HG03066 (cell line): ENCODE data around the gene DGCR6.
"Not testable (repeated sequence)": the region's sequence is repeated elsewhere in the genome, so short reads cannot be mapped to it uniquely, and the experiment has no call there.

Experiments used
- ATAC-seq: cut with Tn5 transposase; IDR thresholded peaks from one replicate; pipeline ENCODE4 v1.9.1; 2021; ENCODE audit warnings: low read depth; ENCODE audit not compliant: unreplicated experiment

DGCR6 gene

DNA sequence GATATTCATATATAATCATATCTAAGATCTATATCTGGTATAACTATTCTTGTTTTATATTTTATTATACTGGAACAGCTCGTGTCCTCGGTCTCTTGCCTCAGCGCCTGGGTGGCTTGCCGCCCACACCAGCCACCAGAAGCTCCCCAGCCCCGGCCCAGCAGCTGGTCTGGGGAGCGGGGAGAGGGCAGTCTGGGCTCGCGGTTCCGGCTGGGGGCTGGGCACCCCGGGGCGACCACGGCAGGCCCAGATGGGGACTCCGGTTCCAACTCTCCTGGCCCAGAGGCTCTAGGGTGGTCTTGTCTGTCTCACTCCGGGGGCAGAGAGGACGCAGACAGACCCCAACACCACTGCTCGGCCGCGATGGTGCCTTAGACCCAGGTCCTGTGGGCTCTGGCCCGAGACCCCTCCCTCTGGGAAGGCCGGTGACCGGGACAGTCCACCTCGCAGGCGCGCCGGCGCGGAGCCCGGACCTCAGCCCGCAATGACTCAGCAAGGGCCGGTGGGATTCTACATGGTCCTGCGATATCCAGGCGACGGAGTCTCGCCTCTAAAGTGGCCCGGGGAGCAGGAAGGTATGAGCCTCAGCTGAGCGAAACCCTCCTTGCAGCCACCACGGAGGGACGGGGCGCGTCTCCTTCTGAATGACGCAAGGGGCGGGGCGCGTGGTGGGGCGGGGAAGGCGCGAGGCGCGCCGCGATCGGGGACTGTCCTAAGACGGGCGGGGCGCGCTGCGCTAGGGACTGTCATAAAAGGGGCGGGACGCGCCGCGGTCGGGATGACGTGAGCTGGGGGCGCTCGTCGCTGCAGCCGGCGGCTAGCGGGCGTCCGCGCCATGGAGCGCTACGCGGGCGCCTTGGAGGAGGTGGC lies at the start of gene DGCR6:
Gene DGCR6 (plus strand): TSS at position 781 of the 870 bp plus-strand sequence. CDS start 55 bp downstream, at position 836.
- peak; percentile 82 for ATAC-seq

DNA sequence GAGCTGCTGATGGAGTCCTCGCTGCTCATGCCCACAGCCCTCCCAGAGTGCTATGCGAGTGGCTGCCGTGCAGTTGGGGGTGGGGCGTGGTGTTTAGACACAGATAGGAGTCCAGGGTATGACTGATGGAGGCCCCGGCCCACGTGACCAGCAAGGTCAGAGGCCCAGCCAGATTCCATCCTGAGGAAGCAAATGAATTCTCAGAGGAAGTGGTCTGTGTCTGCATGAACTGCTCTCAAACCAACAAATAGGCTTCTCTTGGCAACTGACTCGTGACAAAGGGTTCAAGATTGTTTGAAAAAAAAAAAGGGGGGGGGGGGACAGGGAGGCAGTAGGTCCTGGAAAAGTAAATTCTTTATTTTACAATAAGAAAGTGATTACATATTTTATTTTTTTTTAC lies 46.8 kb upstream of the DGCR6 start:
- ATAC-seq = not testable (repeated sequence)

DNA sequence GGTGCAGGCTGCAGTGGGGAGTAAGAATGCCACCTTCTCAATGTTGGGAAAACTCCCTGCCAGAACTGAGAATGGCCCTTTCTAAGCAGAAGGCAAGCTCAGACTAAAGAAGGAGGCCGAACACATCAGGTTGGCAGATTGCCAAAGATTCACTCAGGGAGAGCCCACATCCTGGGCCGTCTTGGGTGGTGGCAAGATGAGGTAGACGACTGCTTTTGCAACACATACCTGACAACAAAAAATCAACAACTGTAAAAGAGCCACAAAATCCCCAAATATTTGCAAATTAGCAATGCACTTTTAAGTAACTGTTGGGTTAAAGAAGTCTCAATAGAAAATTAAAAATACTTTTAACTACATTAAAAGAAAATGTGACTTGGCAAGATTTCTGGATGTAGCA lies 24.9 kb upstream of the DGCR6 start:
- ATAC-seq = not testable (repeated sequence)

DNA sequence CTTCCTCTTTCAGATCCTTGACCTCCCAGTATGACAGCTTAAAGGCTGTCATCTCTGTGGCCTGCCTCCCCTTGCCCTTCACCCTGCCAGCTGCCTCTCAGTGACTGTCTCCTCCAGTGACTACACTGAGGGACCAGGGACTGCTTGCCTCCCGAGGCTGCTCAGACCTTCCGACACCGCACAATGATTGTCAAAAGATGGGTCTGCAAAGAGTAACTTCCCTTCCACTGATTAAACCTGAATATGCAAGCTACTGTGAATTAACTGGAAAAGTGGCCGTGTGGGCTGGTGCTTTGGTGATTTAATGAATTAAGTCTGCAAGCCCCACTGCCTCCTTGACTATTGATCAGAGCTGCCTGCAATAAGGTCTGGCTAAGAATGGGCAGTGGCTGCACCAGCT lies 21.7 kb upstream of the DGCR6 start:
- not testable (repeated sequence) for ATAC-seq

DNA sequence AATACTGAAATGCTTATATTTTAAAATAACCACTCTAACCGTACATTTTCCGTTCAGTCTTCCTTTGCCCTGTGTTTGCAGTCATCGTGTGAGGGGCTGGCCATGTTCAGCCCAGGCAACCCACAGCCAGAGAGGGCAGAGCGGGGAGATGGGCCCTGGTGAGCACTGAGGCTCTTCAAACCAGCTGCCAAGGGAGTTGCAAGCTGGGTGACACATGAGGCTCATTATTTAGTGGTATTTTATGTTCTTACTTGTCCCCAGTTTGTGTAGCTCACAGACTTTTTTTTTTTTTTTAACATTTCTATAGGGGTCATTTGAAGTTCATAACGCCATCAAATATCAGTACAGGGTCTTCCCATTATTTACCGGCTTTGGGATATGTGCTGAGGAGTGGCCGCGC lies 18.0 kb upstream of the DGCR6 start:
- no peak for ATAC-seq

DNA sequence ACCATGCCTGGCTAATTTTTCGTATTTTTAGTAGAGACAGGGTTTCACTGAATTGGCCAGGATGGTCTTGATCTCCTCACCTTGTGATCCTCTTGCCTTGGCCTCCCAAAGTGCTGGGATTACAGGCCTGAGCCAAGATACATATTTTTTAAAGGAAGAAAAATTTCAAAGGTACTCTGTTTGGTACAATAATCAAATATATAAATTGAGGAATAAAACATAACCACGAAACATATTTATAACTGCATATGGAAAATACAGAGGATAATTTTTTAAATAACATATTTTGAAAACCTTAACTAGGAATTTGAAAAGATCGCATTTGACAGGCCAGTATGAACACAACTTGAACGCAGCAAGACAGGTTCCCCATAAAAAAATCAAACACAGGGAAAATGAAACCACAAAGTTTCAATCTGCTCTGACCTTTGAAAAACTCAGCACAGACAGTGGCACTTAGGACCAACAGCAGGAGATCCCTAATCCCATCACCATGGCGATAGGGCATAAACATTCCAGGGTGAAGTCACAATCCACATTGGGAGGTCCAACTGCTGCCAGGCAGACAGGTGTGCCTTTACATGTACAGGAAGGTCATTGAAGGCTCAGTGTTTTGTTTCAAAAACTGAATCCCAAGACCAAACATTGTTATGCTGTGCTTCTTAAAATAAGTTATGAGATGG lies 15.5 kb upstream of the DGCR6 start:
- not testable (repeated sequence) for ATAC-seq

DNA sequence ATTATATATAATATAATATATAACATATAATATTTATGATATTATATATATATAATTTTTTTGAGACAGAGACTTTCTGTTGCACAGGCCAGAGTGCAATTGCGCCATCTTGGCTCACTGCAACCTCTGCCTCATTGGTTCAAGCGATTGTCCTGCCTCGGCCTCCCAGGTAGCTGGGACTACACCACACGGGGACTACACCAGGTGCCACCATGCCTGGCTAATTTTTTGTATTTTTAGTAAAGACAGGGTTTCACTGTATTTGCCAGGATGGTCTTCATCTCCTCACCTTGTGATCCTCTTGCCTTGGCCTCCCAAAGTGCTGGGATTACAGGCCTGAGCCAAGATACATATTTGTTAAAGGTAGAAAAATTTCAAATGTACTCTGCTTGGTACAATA lies 12.3 kb upstream of the DGCR6 start:
- ATAC-seq = not testable (repeated sequence)

DNA sequence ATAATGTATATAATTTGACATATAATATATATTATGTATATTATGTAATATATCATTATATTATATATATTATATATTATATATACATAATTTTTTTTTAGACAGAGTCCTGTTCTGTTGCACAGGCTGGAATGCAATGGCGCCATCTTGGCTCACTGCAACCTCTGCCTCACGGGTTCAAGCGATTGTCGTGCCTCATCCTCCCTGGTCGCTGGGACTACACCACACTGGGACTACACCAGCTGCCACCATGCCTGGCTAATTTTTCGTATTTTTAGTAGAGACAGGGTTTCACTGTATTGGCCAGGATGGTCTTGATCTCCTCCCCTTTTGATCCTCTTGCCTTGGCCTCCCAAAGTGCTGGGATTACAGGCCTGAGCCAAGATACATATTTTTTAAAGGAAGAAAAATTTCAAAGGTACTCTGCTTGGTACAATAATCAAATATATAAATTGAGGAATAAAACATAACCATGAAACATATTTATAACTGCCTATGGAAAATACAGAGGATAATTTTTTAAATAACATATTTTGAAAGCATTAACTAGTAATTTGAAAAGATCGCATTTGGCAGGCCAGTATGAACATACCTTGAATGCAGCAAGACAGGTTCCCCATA lies 10.0 kb upstream of the DGCR6 start:
- ATAC-seq = not testable (repeated sequence)

DNA sequence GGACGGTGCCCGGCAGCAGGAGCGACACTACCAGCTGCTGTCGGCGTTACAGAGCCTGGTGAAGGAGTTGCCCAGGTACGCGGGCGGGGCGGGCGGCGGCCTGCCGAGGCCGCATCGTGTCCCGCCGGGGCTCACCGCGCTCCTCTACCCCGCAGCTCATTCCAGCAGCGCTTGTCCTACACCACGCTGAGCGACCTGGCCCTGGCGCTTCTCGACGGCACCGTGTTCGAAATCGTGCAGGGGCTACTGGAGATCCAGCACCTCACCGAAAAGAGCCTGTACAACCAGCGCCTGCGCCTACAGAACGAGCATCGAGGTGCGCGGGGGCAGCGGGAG lies 258 bp downstream of the DGCR6 start:
- ATAC-seq = peak; percentile 26

DNA sequence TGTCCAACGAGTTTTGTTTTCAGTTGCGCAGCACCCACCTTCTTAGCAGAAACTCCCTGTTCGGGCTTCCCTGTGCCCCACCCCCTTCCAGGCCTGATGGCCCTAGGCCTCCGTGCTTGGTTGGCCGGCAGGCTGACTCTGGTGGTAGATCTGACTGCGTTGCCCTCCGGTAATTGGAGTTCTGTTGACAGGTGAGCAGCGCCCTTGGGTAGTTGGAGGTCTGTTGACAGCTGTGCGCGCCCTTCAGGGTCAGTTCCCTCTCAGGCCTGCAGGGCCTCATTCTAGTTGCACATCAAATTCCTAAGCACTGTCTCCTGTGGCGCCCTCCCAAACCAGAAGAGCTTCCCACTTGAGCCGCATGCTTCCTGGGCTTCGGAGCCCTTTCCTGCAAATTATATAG lies 776 bp downstream of the DGCR6 start:
- no peak for ATAC-seq

DNA sequence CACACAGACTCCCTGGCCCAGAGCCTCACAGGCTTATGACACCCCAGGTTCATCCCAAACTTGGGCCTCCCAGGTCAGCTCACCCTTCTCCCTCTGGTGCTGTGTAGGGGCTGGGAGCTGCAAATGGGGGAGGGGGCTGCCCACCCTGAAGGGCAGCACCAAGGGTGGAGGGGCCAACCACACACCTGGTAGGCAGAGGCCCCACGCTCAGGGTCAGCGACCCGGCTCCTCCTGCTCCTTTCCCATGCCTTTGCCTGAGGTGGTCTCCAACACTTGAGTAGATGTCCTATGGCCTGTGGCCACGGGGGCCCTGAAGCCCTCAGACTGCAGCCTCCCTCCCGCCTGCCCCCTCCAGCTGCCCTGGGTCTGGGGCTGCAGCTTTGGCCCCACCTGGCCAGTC lies 3.4 kb downstream of the DGCR6 start:
- no peak for ATAC-seq

DNA sequence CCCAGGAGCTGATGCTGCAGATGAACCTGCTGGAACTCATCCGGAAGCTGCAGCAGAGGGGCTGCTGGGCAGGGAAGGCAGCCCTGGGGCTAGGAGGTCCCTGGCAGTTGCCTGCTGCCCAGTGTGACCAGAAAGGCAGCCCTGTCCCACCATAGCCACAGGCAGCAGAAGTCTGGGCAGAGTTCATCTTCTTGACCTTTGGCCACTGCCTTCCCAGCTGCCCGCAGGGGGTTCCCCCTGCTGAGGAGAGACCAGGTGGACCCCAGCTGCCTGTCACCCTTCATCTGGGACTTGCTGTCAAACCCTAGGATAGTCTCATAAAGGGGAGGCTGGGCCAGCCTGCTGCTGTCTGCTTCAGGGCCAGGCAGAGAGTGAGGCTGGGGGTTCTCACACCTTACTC lies 5.4 kb downstream of the DGCR6 start:
- not testable (repeated sequence) for ATAC-seq

DNA sequence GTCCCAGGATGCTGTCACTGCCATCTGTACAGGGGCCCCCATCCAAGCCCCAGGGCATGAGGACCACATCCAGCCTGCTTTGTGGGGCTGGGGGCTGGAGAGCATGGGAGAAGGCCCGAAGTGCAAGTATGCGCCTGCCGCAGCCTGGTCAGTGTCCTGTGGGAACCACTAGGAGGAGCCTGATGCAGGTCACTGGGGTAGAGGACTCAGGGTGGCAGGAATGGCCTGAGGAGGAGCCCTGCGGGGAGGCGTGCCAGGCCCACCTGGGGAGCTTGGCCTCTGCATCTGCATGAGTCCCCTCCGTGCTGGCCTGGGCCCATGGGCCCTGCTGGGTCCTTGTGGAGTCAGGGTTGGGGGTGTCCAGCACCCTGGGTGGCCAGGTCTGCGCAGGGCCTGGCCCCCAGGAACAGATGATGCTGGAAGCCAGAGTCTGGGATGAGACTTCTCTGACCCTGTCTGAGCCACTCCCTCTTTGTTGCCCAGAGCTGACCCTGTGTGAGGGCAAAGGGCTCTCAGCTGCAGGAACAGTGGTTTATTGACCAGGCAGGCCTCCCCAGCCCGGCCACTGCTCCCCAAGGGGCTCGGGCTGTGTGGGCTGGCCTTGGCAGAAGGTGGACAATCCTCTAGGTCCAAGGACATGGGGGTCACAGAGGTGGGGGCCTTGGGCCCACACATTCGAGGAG lies 6.3 kb downstream of the DGCR6 start:
- not testable (repeated sequence) for ATAC-seq

DNA sequence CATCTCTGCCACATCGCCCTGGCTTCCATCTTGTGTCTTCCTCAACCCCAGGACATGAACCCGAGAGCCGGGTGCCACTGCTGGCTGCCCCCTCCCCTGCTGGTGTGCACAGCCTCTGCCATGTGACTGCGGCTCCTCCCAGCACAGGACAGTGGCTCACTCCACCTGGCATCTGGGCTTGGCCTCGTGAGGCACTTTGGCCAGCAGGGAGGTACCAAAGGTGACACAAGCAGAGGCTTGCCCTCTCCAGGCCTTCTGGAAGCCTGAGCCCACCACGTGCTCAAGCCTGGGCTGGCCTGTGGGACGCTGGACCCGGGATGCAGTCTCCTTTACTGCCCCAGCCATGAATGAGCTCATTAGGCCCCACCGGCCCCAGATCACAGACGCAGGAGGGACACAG lies 8.4 kb downstream of the DGCR6 start:
- not testable (repeated sequence) for ATAC-seq

DNA sequence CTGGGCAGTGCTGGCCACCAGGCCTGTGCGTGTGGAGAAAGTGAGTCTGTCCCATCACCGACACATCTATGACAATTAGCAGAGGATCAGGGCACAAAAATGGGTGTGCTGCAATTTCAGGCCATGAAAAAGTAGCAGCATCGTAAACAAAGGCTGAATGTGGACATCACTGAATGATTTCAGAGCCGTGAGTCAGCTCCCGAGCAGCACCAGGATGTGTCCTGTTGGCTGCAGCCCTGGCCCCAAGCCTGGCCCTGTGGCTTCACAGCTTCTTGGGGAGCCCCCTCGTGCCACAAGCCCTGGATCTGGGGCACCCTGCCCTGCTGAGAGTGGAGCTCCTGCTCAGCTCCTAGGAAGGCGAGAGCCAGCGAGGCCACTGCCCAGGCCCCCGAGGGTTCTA lies 9.4 kb downstream of the DGCR6 start:
- ATAC-seq = not testable (repeated sequence)

DNA sequence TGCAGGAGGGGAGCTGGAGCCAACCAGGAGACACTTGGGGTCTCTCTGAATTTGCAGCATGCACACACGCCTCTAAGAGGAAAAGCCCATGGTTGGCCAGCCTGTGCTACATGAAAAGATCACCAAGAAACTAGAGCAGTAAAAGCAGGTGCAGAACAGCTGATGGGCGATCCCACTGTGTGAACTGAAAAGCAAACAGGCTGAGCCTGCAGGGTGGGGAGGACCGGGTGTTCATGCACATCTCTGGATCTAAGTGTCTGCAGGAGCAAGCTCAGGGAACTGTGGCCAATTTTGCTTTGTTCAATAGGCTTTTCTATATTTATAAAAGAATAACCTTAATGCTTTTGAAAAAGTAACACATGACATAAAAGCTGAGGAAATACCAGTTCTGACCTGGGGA lies 11.7 kb downstream of the DGCR6 start:
- ATAC-seq = not testable (repeated sequence)

DNA sequence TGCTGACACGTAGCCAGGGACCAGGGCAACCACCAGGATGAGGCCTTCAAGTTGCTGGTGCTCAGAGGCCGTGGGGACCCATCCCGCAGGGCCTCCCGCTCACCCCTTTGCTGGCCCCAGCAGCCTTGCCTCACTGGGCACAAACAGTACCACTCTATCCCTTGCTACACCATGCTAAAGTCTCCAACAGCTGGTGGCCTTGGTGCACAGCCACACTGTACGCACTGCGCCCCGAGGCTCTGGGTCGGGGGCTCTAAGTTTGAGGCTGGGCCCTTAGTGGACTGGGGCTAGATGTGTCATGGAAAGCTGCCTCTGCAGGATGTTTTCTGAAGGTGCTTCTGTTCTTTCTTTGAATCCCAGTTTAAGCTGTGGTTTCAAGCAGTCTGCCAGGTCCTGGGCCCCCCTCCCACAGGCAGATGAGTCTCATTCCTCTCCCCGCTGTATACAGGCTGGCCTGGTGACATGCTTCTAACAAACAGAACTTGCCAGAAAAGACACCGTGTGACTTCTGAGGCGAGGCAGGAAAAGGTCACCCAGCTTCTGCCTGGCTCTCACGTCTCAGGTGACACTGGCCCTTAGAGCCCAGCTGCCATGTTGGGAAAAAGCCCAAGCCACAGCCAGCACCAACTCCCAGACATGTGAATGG lies 14.3 kb downstream of the DGCR6 start:
- ATAC-seq = not testable (repeated sequence)

DNA sequence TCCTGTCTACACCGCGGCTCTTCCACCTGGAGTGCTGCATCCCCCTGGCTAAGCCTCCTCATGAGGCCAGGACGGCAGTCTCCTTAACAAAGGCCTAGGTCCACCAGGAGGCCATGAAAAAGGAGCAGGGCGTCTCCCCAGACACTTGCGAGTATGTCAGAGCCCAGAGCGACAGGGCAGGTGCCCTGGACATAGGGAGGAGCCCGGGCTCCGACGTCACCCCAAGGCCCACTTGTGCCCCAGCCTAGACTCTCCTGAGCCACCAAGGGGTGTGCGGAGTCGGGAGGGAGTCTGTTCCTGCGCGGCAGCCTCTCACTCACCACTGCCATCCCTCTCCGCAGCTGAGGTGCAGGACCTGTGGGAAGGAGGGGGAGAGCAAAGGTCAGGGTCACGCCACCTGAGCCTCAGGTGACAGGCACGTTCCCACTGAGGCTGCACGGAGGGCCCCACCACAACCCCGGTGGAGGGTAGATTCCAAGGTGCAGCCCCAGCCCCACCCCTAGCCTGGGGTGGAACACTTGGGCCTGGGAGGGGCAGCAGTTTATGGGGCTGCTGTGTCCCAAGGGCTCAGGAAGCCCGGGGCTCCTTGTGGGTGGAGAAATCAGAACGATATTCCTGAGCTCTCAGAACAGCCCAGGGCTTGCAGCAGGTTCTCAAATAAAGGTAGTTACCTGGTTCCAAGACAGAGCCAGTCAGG lies 19.4 kb downstream of the DGCR6 start:
- ATAC-seq = no peak

DNA sequence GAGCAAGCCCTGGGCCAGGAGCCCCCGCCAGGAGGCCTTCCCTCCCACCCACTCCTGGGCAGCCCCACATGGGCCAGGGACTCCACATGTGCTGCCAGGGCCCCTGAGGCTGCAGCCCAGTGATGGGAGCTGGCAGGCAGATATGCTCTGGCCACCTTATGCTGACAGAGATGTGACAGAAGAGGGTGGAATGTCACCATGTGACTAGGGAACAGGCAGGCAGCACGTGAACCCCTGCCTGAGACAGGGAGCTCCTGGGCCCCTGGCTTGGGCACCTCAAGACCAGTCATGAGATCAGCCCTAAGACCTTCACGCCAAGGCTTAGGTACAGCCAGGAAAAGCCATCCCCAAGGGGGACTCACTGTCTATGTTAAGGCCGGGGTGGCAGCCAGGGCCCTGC lies 20.9 kb downstream of the DGCR6 start:
- no peak for ATAC-seq

DNA sequence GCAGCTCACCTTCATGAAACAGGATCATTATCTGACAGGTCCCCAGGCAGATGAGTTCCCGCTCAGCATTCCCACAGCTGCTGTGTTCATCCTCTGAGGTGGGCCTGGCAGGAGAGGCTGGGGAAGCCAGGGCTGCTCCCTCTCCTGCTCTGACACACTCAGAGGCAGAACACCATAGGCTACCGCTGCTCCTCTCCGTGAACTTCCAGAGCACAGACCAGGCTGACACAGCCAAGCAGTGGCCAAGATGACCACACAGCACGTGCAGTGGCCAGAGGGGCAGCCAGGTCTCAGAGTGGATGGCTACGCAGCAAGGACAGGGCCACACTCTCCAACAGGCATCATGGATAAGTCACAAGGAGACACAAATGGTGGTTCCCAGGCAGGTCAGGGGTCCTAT lies 21.5 kb downstream of the DGCR6 start:
- ATAC-seq = no peak
